GM10248 (cell line): ENCODE measurements around the gene PCNT.
"Not testable (repeated sequence)": the region's sequence is repeated elsewhere in the genome, so short reads cannot be mapped to it uniquely, and the experiment has no call there.

Experiments
- CTCF ChIA-PET: fragments of 300-600 bp; sonication (Branson Sonifier 250); formaldehyde crosslinking; extraction: SDS; loops from one replicate; lab custom pipeline; 2021; ENCODE audit warnings: antibody characterized with exemption; lab: Yijun Ruan, JAX
- POLR2A ChIA-PET: fragments of 350-650 bp; sonication (Branson Sonifier 250); formaldehyde crosslinking; extraction: SDS; loops from one replicate; lab custom pipeline; 2020; ENCODE audit warnings: antibody characterized with exemption; lab: Yijun Ruan, JAX
- DNase-seq: peaks from one replicate; pipeline ENCODE4 v3.0.0; 2012; ENCODE audit errors: extremely low spot score
- TF ChIP-seq, protein P1 (sequence below): IDR thresholded peaks from 2 replicates; pipeline ENCODE4 v1.5.1; 2012; ENCODE audit warnings: mild to moderate bottlenecking, low read depth; ENCODE audit errors: extremely low read depth, missing control alignments, control extremely low read depth

PCNT gene

DNA sequence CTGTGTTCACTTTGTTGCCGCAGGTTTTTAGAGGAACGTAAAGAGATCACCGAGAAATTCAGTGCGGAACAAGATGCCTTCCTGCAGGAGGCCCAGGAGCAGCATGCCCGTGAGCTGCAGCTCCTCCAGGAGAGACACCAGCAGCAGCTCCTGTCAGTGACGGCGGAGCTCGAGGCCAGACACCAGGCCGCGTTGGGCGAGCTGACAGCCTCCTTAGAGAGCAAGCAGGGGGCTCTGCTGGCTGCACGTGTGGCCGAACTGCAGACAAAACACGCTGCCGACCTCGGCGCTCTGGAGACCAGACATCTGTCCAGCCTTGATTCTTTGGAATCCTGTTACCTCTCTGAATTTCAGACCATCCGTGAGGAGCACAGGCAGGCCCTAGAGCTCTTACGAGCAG, 42.6 kb downstream of the PCNT start:
- ChIA-PET POLR2A (no interaction called here), CTCF (no interaction called here)
- TF ChIP-seq, protein P1, sequence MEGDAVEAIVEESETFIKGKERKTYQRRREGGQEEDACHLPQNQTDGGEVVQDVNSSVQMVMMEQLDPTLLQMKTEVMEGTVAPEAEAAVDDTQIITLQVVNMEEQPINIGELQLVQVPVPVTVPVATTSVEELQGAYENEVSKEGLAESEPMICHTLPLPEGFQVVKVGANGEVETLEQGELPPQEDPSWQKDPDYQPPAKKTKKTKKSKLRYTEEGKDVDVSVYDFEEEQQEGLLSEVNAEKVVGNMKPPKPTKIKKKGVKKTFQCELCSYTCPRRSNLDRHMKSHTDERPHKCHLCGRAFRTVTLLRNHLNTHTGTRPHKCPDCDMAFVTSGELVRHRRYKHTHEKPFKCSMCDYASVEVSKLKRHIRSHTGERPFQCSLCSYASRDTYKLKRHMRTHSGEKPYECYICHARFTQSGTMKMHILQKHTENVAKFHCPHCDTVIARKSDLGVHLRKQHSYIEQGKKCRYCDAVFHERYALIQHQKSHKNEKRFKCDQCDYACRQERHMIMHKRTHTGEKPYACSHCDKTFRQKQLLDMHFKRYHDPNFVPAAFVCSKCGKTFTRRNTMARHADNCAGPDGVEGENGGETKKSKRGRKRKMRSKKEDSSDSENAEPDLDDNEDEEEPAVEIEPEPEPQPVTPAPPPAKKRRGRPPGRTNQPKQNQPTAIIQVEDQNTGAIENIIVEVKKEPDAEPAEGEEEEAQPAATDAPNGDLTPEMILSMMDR, result no peak
- DNase-seq, result no peak

DNA sequence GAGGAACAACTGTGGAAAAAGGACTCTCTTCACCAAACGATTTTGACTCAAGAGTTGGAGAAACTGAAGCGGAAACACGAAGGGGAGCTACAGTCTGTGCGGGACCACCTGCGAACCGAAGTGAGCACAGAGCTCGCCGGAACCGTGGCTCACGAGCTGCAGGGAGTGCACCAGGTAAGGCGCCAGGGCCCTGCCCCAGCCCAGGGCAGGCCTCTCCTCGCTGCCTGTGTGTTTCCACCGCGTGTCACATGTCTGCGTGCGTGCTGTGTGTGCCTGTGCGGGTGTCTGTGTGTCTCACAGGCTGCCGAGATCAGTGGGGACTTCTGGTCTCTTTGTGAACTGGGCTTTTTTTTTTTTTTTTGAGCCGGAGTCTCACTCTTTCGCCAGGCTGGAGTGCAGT, 43.0 kb downstream of the PCNT start:
- DNase-seq, result no peak
- ChIA-PET POLR2A (interaction anchor here (0.7 kb wide), 1 partner anchor 148 kb away, joined by 5 read pairs; no protein-coding TSS in a partner anchor), CTCF (no interaction called here)
- TF ChIP-seq, protein P1, result no peak

DNA sequence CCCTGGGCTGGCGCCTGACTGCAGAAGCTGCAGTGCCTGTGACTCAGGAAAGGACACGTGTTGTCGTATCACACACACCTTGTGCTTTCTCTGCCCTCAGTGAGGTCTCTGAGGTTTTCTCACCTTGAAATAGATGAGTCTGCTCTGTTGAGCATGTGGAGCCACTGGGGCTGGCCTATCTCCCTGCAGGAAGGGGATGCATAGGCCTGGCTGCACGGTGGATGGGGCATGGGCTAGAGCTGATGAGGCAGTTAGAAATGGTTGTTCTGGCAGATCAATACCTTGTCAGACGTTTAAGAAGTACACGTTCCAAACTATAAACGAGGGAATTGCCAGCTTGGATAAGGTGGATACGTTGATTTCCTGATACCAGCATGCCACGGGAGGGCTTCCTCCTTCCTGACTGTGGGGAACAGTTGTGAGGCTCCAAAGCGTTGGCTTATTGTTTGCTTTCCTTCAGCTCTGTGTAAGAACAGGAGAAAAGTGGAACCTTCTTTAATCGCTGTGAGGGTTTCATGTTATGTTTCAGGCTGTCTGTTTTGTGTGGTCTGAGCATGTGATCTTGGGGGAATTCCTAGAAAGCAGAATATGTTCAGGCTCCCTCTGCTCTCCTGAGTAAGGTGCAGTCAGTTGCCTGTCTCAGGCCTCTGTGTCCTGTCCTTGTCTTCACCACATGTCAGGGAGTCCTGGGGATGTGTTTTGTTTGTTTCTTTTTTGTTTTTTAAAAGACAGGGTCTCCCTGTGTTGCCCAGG, 44.8 kb downstream of the PCNT start:
- TF ChIP-seq, protein P1, result no peak
- POLR2A ChIA-PET, result no interaction called here
- CTCF ChIA-PET, result interaction anchor here (1.1 to 1.5 kb wide), 4 partner anchors 12 to 225 kb away, joined by 3 to 5 read pairs (median 4); no protein-coding TSS in a partner anchor
- peak; percentile 86 for DNase-seq

DNA sequence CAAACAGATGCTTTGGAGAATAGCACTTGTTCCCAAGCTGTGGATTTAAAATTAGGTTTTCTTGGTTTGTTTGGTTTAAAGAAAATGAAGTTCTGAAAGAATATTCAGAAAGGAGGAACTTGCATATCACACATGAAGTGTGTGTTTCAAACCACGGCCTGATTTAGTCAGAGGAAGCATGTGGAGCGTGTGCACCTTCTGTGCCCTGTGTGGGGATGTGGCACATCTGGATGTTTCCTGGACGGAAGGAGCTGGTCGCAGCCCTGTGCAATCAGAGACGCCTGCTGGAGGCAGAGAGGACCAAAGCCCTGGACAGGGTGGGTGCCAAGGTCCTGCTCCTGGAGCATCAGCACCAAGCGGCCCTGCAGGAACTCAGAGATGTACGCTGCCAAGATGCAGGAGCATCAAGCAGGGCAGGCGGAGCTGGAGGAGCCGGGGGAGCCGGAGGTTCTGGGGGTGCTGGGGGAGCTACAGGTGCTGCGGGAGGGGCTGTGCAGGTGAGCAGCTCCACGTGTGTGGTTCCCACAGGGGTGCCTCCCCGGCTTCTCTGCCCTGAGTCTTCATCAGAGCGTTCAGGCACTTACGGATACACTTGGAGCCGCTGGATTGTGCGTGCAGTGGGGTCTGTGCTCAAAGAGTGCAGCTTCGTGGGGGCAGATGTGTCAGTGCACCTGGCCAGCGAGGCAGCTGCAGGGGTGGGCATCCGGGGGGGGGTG, 45.7 kb downstream of the PCNT start:
- TF ChIP-seq, protein P1, result no peak
- CTCF ChIA-PET, result interaction anchor here (1.0 to 1.7 kb wide), 6 partner anchors 11 to 226 kb away, joined by 3 to 5 read pairs (median 4); no protein-coding TSS in a partner anchor
- POLR2A ChIA-PET, result no interaction called here
- DNase-seq, result peak; percentile 52

DNA sequence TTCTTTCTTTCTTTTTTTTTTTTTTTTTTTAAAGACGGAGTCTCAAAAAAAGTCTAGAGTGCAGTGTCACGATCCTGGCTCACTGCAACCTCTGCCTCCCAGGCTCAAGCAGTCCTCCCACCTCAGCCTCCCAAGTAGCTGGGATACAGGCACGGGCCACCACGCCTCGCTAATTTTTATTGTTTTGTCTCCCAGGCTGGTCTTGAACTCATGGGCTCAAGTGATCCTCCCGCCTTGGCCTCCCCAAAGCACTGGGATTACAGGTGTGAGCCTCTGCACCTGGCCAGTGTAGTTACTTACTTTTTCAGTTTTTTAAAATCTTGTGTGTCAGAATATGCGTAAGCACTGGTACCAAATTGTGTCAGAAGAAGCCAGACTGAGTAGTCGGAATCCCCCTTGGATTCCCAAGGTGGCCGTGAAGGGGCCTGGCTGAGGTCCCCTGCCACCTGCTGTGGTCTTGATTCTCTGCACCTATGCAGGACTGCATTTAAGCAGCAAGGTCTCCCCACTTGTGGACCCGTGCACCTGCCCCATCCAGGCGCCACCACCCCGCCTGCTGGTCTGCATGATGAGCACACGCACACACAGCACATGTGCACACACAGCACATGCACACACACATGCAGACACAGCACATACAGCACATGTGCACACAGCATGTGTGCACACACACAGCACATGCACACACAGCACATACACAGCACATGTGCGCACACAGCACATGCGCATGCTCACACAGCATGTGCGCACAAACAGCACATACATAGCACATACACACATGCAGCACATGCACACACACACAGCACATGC, 47.5 kb downstream of the PCNT start:
- DNase-seq, result no peak
- TF ChIP-seq, protein P1, result no peak

DNA sequence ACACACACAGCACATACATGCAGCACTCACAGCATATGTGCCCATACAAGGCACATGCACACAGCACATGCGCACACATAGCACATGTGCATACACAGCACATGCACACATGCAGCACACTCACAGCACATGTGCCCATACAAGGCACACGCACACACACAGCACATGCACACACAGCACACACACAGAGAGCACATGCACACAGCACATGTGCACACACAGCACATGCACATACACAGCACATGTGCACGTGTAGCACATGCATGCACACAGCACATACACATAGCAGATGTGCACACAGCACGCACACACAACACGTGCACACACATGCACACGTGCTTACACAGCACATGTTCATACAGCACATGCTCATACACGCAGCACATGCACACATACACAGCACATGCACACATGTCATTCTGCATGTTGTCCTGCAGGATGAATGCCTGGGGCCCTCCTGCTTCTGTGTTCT, 48.1 kb downstream of the PCNT start:
- POLR2A ChIA-PET, result no interaction called here
- CTCF ChIA-PET, result no interaction called here
- no peak for DNase-seq
- TF ChIP-seq, protein P1, result no peak

More for the DNA sequence above, 47.5 kb downstream of the PCNT start:
- POLR2A ChIA-PET, result interaction anchor here (0.7 kb wide), 1 partner anchor 19 kb away, joined by 4 read pairs; no protein-coding TSS in a partner anchor
- CTCF ChIA-PET, result no interaction called here

DNA sequence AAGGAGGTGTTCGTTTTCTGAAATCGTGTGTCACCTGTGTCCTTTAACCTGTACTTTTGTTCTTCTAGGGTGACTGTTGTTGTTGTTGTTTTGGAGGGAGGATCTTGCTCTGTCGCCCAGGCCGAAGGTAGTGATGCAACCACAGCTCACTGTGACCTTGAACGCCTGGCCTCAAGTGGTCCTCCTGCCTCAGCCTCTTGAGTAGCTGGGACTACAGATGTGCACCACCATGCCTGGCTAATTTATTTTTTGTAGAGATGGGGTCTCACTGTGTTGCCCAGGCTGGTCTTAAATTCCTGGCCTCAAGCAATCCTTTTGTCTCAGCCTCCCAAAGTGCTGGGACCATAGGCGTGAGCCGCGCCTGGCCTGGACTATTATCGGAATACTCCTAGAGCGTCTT, 49.0 kb downstream of the PCNT start:
- DNase-seq, POLR2A ChIA-PET, CTCF ChIA-PET: not testable (repeated sequence)
